HTR-8/SVneo (cell line): ENCODE data around the gene SRPRB.
A peak's percentile ranks its signal among the peaks of the same experiment; 100 is the strongest.

Experiments
- DNase-seq: peaks from one replicate; pipeline ENCODE4 v3.0.0; 2011; ENCODE audit warnings: low spot score, mixed read lengths; ENCODE audit not compliant: insufficient read length
- FAIRE-seq: peaks from 2 replicates; lab custom pipeline; 2011; peaks lifted over from hg19 to GRCh38; lab: Jason Lieb, UNC

SRPRB gene

GRCh38 chr3:133805702-133806475 is at the start of gene SRPRB:
SRPRB (plus strand) TSS chr3:133805815; CDS start chr3:133805849, 34 bp downstream.
- DNase-seq (peak; percentile 99), FAIRE-seq (peak; percentile 94)

- DNase-seq = no peak
- no peak for FAIRE-seq
Observed at GRCh38 chr3:133756716-133757694, 48.6 kb upstream of the SRPRB start.

- DNase-seq (no peak), FAIRE-seq (no peak)
Observed at GRCh38 chr3:133757701-133758567, 47.7 kb upstream of the SRPRB start.

GRCh38 chr3:133758568-133758928 is 47.1 kb upstream of the SRPRB start:
- no peak for FAIRE-seq

GRCh38 chr3:133758964-133759739 is 46.5 kb upstream of the SRPRB start:
- DNase-seq (no peak), FAIRE-seq (no peak)

More at GRCh38 chr3:133758568-133758928, 47.1 kb upstream of the SRPRB start:
- no peak for DNase-seq

GRCh38 chr3:133759740-133760305 is 45.8 kb upstream of the SRPRB start:
- FAIRE-seq (no peak), DNase-seq (no peak)

GRCh38 chr3:133760916-133761315 is 44.7 kb upstream of the SRPRB start:
- no peak for FAIRE-seq
- no peak for DNase-seq

DNA sequence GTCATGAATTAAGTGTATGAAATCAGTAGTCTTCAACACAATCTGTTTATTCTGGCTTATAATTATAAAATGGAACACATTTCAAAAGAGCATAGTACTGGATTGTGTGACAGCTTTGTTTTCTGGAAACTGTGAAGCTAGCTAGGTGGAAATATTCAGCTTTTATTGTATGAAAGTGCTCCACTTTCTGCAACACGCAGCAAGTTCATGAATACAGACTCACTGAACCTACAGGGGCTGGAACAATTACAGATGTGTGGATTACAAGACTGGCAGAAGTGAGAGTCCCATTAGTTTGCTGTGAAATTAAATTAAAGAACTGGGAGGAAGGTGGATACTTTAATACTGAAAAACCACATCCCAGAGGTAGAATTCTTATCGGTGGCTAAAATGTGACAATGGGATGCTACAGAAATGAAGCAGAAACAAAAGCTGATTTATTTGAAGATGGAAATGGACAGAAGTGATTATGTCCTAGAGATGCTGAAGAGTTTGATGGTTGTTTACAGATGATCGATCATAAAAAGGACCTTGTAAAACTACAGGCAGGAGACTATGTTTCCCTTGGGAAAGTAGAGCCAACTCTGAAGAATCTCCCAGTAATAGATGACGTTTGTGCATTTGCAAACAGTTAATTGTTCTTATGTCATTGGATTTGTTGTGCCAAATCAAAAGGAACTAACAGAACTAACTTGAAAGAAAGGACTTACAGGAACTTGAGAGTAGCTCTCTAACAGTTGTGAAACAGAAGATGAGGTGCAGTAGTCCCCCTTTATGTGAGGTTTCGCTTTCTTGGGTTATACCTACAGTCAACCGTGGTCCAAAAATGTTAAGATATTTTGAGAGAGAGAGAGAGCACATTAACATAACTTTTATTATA is 43.8 kb upstream of the SRPRB start:
- FAIRE-seq = no peak

GRCh38 chr3:133762539-133762938 is 43.1 kb upstream of the SRPRB start:
- FAIRE-seq (no peak), DNase-seq (no peak)

More for the DNA sequence above, 43.8 kb upstream of the SRPRB start:
- no peak for DNase-seq

- no peak for FAIRE-seq
- no peak for DNase-seq
Observed at GRCh38 chr3:133763797-133764683, 41.6 kb upstream of the SRPRB start.

DNA sequence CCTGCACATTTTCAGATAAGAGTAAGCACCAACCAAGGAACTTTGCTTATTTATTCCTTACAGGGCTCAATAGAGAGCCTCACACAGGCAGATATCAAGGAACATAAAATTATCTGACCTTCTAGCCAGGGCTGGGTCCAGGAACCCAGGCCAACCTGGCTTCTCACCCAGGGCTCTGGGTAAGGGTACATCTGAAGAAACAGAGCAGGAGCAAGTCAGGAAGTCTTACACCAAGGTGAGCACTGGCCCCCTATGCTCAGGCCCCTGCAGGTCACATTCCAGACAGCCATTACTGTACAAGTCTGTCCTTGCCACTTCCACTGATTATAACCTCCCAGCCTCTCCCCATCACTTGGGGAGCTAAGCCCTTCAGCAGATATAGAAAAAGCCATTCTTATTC is 40.4 kb upstream of the SRPRB start:
- DNase-seq (no peak), FAIRE-seq (no peak)

- FAIRE-seq (no peak), DNase-seq (no peak)
Observed at GRCh38 chr3:133767607-133768006, 38.0 kb upstream of the SRPRB start.

DNA sequence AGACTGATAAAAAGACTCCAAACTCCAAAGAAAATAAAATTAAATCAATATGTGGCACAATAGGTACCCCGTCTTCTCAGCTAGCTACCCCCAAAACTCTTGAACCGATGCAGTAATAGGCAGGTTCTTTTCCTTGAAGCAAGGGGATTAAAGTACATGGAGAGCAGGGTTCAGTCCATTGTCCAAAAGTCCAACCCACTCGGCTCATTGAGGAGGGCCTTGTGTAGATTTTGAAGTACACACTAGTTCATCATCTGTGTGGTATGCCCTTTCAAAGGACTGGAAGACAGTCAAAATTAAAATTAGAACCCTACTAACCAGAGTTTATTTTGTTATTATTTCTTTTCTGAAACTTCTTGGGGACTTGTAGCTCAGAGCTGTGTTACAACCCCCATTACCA is 36.1 kb upstream of the SRPRB start:
- FAIRE-seq (no peak), DNase-seq (no peak)

DNA sequence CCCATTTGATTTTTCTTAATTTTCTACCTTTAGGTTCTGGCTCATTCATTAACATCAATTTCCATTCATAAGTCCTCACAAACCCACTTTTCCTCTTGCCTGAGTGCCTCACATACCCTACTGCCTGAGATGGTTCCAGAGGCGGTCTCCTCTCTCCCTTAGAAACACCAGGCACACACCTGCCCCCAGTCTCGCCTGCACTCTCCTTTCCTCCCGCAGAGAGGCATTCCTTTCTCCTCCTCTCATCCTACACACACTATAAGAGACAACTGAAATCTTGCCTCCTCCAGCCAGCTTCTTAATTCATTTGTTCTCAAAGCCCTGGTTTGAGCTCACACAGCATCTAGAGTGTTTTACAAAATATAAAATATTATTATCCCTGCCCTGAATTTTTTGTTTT is 31.9 kb upstream of the SRPRB start:
- no peak for DNase-seq
- no peak for FAIRE-seq

GRCh38 chr3:133775309-133775708 is 30.3 kb upstream of the SRPRB start:
- FAIRE-seq (no peak), DNase-seq (no peak)

- no peak for FAIRE-seq
- DNase-seq = no peak
Observed at GRCh38 chr3:133775835-133776234, 29.8 kb upstream of the SRPRB start.

GRCh38 chr3:133776794-133777438 is 28.7 kb upstream of the SRPRB start:
- no peak for FAIRE-seq
- no peak for DNase-seq
